Smooth muscle cell (in vitro differentiated cells): Measurements from ENCODE around the gene HDAC9. TPM values are rescaled to one million over a fixed set of nuclear protein-coding genes. Genes with fewer than 3 reads are reported as not detected.
A peak's percentile ranks its signal among the peaks of the same experiment; 100 is the strongest.

Source experiments
- DNase-seq: peaks from one replicate; lab custom pipeline; 2025; ENCODE audit not compliant: unreplicated experiment; lab: John Stamatoyannopoulos, UW
- H2AFZ ChIP-seq: fragments of 200-600 bp; sonication (generic); 2 replicates; pipeline ENCODE4 v1.6.0; 2016; ENCODE audit warnings: antibody characterized with exemption, low read depth, mild to moderate bottlenecking
- H3F3A ChIP-seq: fragments of 200-600 bp; sonication (generic); 2 replicates; pipeline ENCODE4 v1.6.0; 2017; ENCODE audit warnings: antibody characterized with exemption, low read depth
- H3K27ac ChIP-seq: fragments of 200-600 bp; sonication (generic); 2 replicates; pipeline ENCODE4 v1.5.1; 2016; ENCODE audit warnings: low read depth, mild to moderate bottlenecking
- H3K27me3 ChIP-seq: fragments of 200-600 bp; sonication (generic); 2 replicates; pipeline ENCODE4 v1.6.1; 2016; ENCODE audit warnings: low read depth, mild to moderate bottlenecking
- H3K36me3 ChIP-seq: fragments of 200-600 bp; sonication (generic); 2 replicates; pipeline ENCODE4 v1.5.1; 2016; ENCODE audit warnings: low read depth
- H3K4me1 ChIP-seq: fragments of 200-600 bp; sonication (generic); 2 replicates; pipeline ENCODE4 v1.5.1; 2016; ENCODE audit warnings: low read depth
- H3K4me2 ChIP-seq: fragments of 200-600 bp; sonication (generic); 2 replicates; pipeline ENCODE4 v1.6.0; 2016; ENCODE audit warnings: mild to moderate bottlenecking
- H3K4me3 ChIP-seq: fragments of 200-600 bp; sonication (generic); 2 replicates; pipeline ENCODE4 v1.5.1; 2016; ENCODE audit warnings: mild to moderate bottlenecking
- H3K79me2 ChIP-seq: fragments of 200-600 bp; sonication (generic); 2 replicates; pipeline ENCODE4 v1.6.0; 2016; ENCODE audit warnings: low read depth, mild to moderate bottlenecking
- H3K9ac ChIP-seq: fragments of 200-600 bp; sonication (generic); 2 replicates; pipeline ENCODE4 v1.6.0; 2016; ENCODE audit warnings: low read depth
- H3K9me3 ChIP-seq: fragments of 200-600 bp; sonication (generic); replicated peaks from 2 replicates; pipeline ENCODE4 v1.5.1; 2016; ENCODE audit warnings: low read depth
- H4K20me1 ChIP-seq: fragments of 200-600 bp; sonication (generic); 2 replicates; pipeline ENCODE4 v1.6.0; 2016; ENCODE audit warnings: low read depth
- CTCF ChIP-seq: fragments of 200-600 bp; sonication (generic); IDR thresholded peaks from 2 replicates; pipeline ENCODE4 v1.5.1; 2017; ENCODE audit warnings: borderline replicate concordance, mild to moderate bottlenecking, antibody characterized with exemption; ENCODE audit not compliant: insufficient read depth, poor library complexity, severe bottlenecking
- WGBS: methylation state at CpG from one replicate; pipeline ENCODE4 v1.1.7; 2016; ENCODE audit warnings: low lambda C conversion rate; 5-methylcytosine and 5-hydroxymethylcytosine counted together
- polyA plus RNA-seq: library from polyadenylated mRNA; unstranded; fragments of >200 nt; fragmentation: Nextera tagmentation; extraction: Ambion mirVana; gene quantifications from 2 replicates; pipeline ENCODE4 v1.2.1, GENCODE V29; 2016
- total RNA-seq: library from RNA; depleted of rRNA; stranded (reverse); fragments of >200 nt; gene quantifications from 2 replicates; pipeline ENCODE4 v1.2.3, GENCODE V29; 2014

Gene HDAC9
- total and polyA plus RNA-seq, 2 experiments from 2014 or later, result 2.2 to 7.1 TPM

GRCh38 chr7:18940593-18941134, 445.1 kb downstream of the HDAC9 start:
- H3K9ac ChIP-seq, result no peak overlapping the region
- no peaks in the 10 kb centered on the region for H3F3A ChIP-seq
- no peaks in the 10 kb centered on the region for H3K9me3 ChIP-seq
- 26% methylated on average over 2 of the region's 2 CpGs for WGBS
- H3K27me3 ChIP-seq, result no peaks in the 10 kb centered on the region
- no peaks in the 10 kb centered on the region for H4K20me1 ChIP-seq
- H3K4me3 ChIP-seq, result no peak overlapping the region
- H3K79me2 ChIP-seq, result no peaks in the 10 kb centered on the region
- no peak for TF ChIP-seq CTCF
- H3K4me1 ChIP-seq, result no peaks in the 10 kb centered on the region
- no peak for DNase-seq
- no peak overlapping the region for H3K27ac ChIP-seq
- no peaks in the 10 kb centered on the region for H3K36me3 ChIP-seq
- peak overlapping the region; percentile 44 for H2AFZ ChIP-seq
- no peak overlapping the region for H3K4me2 ChIP-seq

DNA sequence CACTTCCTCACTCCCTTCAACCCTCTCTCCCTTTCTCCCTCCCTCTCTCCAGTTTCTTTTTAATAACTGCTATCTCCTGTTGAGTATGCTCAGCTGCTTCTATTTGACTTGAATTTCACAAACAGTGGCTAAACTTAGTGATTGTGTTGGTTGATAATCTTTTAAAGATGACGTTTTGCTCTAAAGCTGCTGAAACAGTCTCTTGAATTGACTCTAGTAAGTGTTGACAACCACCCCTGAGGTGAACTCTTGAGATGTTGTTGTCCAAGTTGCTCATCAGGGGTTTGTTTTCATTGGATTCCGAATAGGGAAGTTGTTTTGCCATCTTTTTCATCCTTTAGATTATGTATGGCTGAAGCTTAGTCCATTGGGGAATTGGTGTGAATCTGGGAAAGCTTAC, 445.7 kb downstream of the HDAC9 start:
- Histone ChIP-seq H3K27ac (no peak overlapping the region), H3K36me3 (no peaks in the 10 kb centered on the region), H3F3A (no peaks in the 10 kb centered on the region), H3K4me1 (no peaks in the 10 kb centered on the region), H2AFZ (peak overlapping the region; percentile 44), H3K4me2 (no peak overlapping the region), H3K27me3 (no peaks in the 10 kb centered on the region), H3K9me3 (no peaks in the 10 kb centered on the region), H3K4me3 (no peak overlapping the region), H3K9ac (no peak overlapping the region), H3K79me2 (no peaks in the 10 kb centered on the region), H4K20me1 (no peaks in the 10 kb centered on the region)
- 47% methylated on average over 2 of the region's 2 CpGs for WGBS
- TF ChIP-seq CTCF, result no peak
- no peak for DNase-seq

GRCh38 chr7:18948521-18948920, 453.0 kb downstream of the HDAC9 start:
- DNase-seq, result no peak
- no peak for TF ChIP-seq CTCF
- Histone ChIP-seq H3K9ac (no peak overlapping the region), H3K36me3 (no peaks in the 10 kb centered on the region), H3K4me3 (no peak overlapping the region), H3K27me3 (no peaks in the 10 kb centered on the region), H4K20me1 (no peaks in the 10 kb centered on the region), H3K4me2 (no peak overlapping the region), H2AFZ (no peak overlapping the region), H3K27ac (no peak overlapping the region), H3F3A (no peaks in the 10 kb centered on the region), H3K79me2 (no peaks in the 10 kb centered on the region), H3K4me1 (no peaks in the 10 kb centered on the region), H3K9me3 (no peaks in the 10 kb centered on the region)
- 73% methylated on average over 1 of the region's 1 CpG for WGBS

GRCh38 chr7:18952846-18953245, 457.3 kb downstream of the HDAC9 start:
- no peak for TF ChIP-seq CTCF
- H3K9ac ChIP-seq, result no peak overlapping the region
- H3K4me2 ChIP-seq, result no peak overlapping the region
- H3F3A ChIP-seq, result no peaks in the 10 kb centered on the region
- no peak overlapping the region for H2AFZ ChIP-seq
- peaks cover 5% of the 10 kb centered on the region for H3K4me1 ChIP-seq
- H3K4me3 ChIP-seq, result no peak overlapping the region
- 85% methylated on average over 4 of the region's 4 CpGs for WGBS
- H3K79me2 ChIP-seq, result no peaks in the 10 kb centered on the region
- H3K36me3 ChIP-seq, result no peaks in the 10 kb centered on the region
- H3K27me3 ChIP-seq, result no peaks in the 10 kb centered on the region
- no peak overlapping the region for H3K27ac ChIP-seq
- no peaks in the 10 kb centered on the region for H4K20me1 ChIP-seq
- H3K9me3 ChIP-seq, result no peaks in the 10 kb centered on the region
- DNase-seq, result no peak
